HG03521 (cell line): ENCODE results near the gene SSH2.
"Not testable (repeated sequence)": the region's sequence is repeated elsewhere in the genome, so short reads cannot be mapped to it uniquely, and the experiment has no call there.

Source experiments
- ATAC-seq: cut with Tn5 transposase; IDR thresholded peaks from one replicate; pipeline ENCODE4 v1.9.1; 2021; ENCODE audit warnings: mild to moderate bottlenecking, moderate library complexity; ENCODE audit not compliant: unreplicated experiment

SSH2 gene

GRCh38 chr17:29929006-29929532 is 959 bp downstream of the SSH2 start:
- no peak for ATAC-seq

- no peak for ATAC-seq
Measured at GRCh38 chr17:29927546-29927945, 2.5 kb downstream of the SSH2 start.

- no peak for ATAC-seq
Measured at GRCh38 chr17:29924786-29925185, 5.2 kb downstream of the SSH2 start.

- ATAC-seq = no peak
Measured at GRCh38 chr17:29918922-29919856, 10.8 kb downstream of the SSH2 start.

- ATAC-seq = no peak
Measured at GRCh38 chr17:29918016-29918415, 12.0 kb downstream of the SSH2 start.

GRCh38 chr17:29914819-29915537 is 15.1 kb downstream of the SSH2 start:
- no peak for ATAC-seq

- no peak for ATAC-seq
Measured at GRCh38 chr17:29911641-29912177, 18.3 kb downstream of the SSH2 start.

- ATAC-seq = no peak
Measured at GRCh38 chr17:29909236-29910003, 20.6 kb downstream of the SSH2 start.

- no peak for ATAC-seq
Measured at GRCh38 chr17:29906969-29907368, 23.1 kb downstream of the SSH2 start.

GRCh38 chr17:29905879-29906167 is 24.2 kb downstream of the SSH2 start:
- ATAC-seq = no peak

GRCh38 chr17:29905086-29905878 is 24.7 kb downstream of the SSH2 start:
- no peak for ATAC-seq

GRCh38 chr17:29903471-29903870 is 26.6 kb downstream of the SSH2 start:
- ATAC-seq = no peak

- ATAC-seq = not testable (repeated sequence)
Measured at GRCh38 chr17:29897136-29897535, 32.9 kb downstream of the SSH2 start.

- no peak for ATAC-seq
Measured at GRCh38 chr17:29892201-29892600, 37.8 kb downstream of the SSH2 start.

- no peak for ATAC-seq
Measured at GRCh38 chr17:29891131-29891530, 38.9 kb downstream of the SSH2 start.

- ATAC-seq = no peak
Measured at GRCh38 chr17:29885031-29885640, 44.9 kb downstream of the SSH2 start.

- no peak for ATAC-seq
Measured at GRCh38 chr17:29883497-29883896, 46.5 kb downstream of the SSH2 start.

GRCh38 chr17:29881256-29881655 is 48.8 kb downstream of the SSH2 start:
- no peak for ATAC-seq

- no peak for ATAC-seq
Measured at GRCh38 chr17:29880031-29880430, 50.0 kb downstream of the SSH2 start.
